Muscle layer of colon (tissue), 2 donors: ENCODE measurements around the gene AGR2.

Experiments
- H3K27ac ChIP-seq: one replicate; pipeline ENCODE4 v1.7.0; 2013; ENCODE audit warnings: low read depth, mild to moderate bottlenecking, low read length, moderate library complexity
- H3K27me3 ChIP-seq, 2 donors: one replicate each; pipeline ENCODE4 v1.7.0; 2013; ENCODE audit warnings: low read length in 2 of 2, mild to moderate bottlenecking in 2 of 2; ENCODE audit not compliant: insufficient read depth in 2 of 2, control insufficient read depth in 1 of 2
- H3K36me3 ChIP-seq: one replicate; pipeline ENCODE4 v1.7.0; 2013; ENCODE audit warnings: mild to moderate bottlenecking, low read length; ENCODE audit not compliant: insufficient read depth
- H3K4me1 ChIP-seq: one replicate; pipeline ENCODE4 v1.7.0; 2013; ENCODE audit warnings: mild to moderate bottlenecking, low read length; ENCODE audit not compliant: insufficient read depth
- H3K4me3 ChIP-seq, 2 donors: one replicate each; pipeline ENCODE4 v1.7.0; 2013; ENCODE audit warnings: low read length in 2 of 2, low read depth in 1 of 2, mild to moderate bottlenecking in 1 of 2, moderate library complexity in 1 of 2
- H3K9ac ChIP-seq: one replicate; pipeline ENCODE4 v1.7.0; 2013; ENCODE audit warnings: low read length
- H3K9me3 ChIP-seq: one replicate; pipeline ENCODE4 v1.7.0; 2013; ENCODE audit warnings: mild to moderate bottlenecking, low read length
- donor health status: abdominal sarcoma.
- donor health status: Adenocarcinoma of cecum.

AGR2 gene

GRCh38 chr7:16787127-16787526, 17.7 kb downstream of the AGR2 start:
- no peak overlapping the region for H3K4me3 ChIP-seq
- H3K27me3 ChIP-seq: no peaks in the 10 kb centered on the region
- no peaks in the 10 kb centered on the region for H3K36me3 ChIP-seq
- H3K27ac ChIP-seq: no peak overlapping the region
- no peaks in the 10 kb centered on the region for H3K9me3 ChIP-seq
- H3K9ac ChIP-seq: no peak overlapping the region
- H3K4me1 ChIP-seq: no peaks in the 10 kb centered on the region

- H3K9ac ChIP-seq: no peak overlapping the region
- H3K27me3 ChIP-seq: no peaks in the 10 kb centered on the region
- H3K4me1 ChIP-seq: no peaks in the 10 kb centered on the region
- no peak overlapping the region for H3K4me3 ChIP-seq
- no peaks in the 10 kb centered on the region for H3K9me3 ChIP-seq
- H3K36me3 ChIP-seq: no peaks in the 10 kb centered on the region
- no peak overlapping the region for H3K27ac ChIP-seq
These were observed 18.5 kb downstream of the AGR2 start for GRCh38 chr7:16786257-16786656.

GRCh38 chr7:16785846-16786245, 19.0 kb downstream of the AGR2 start:
- Histone ChIP-seq H3K27ac (no peak overlapping the region), H3K36me3 (no peaks in the 10 kb centered on the region), H3K4me3 (no peak overlapping the region), H3K9me3 (no peaks in the 10 kb centered on the region), H3K27me3 (no peaks in the 10 kb centered on the region), H3K4me1 (no peaks in the 10 kb centered on the region), H3K9ac (no peak overlapping the region)

GRCh38 chr7:16785321-16785720, 19.5 kb downstream of the AGR2 start:
- Histone ChIP-seq H3K27me3 (no peaks in the 10 kb centered on the region), H3K36me3 (no peaks in the 10 kb centered on the region), H3K9ac (no peak overlapping the region), H3K27ac (no peak overlapping the region), H3K4me1 (no peaks in the 10 kb centered on the region), H3K4me3 (no peak overlapping the region), H3K9me3 (no peaks in the 10 kb centered on the region)

- H3K9ac ChIP-seq: no peak overlapping the region
- no peaks in the 10 kb centered on the region for H3K27me3 ChIP-seq
- H3K4me1 ChIP-seq: no peaks in the 10 kb centered on the region
- H3K36me3 ChIP-seq: no peaks in the 10 kb centered on the region
- no peak overlapping the region for H3K27ac ChIP-seq
- H3K4me3 ChIP-seq: no peak overlapping the region
- H3K9me3 ChIP-seq: no peaks in the 10 kb centered on the region
These were observed 24.2 kb downstream of the AGR2 start for GRCh38 chr7:16780596-16780995.

- Histone ChIP-seq H3K27me3 (no peaks in the 10 kb centered on the region), H3K36me3 (no peaks in the 10 kb centered on the region), H3K27ac (no peak overlapping the region), H3K9ac (no peak overlapping the region), H3K4me3 (no peak overlapping the region), H3K9me3 (no peaks in the 10 kb centered on the region), H3K4me1 (no peaks in the 10 kb centered on the region)
These were observed 25.7 kb downstream of the AGR2 start for GRCh38 chr7:16779051-16779450.

- H3K4me3 ChIP-seq: no peak overlapping the region
- no peak overlapping the region for H3K9ac ChIP-seq
- H3K4me1 ChIP-seq: no peaks in the 10 kb centered on the region
- no peak overlapping the region for H3K27ac ChIP-seq
- H3K9me3 ChIP-seq: no peaks in the 10 kb centered on the region
- no peaks in the 10 kb centered on the region for H3K36me3 ChIP-seq
- H3K27me3 ChIP-seq: no peaks in the 10 kb centered on the region
These were observed 26.3 kb downstream of the AGR2 start for GRCh38 chr7:16778476-16778875.

GRCh38 chr7:16776053-16776452, 28.7 kb downstream of the AGR2 start:
- H3K9ac ChIP-seq: no peak overlapping the region
- no peak overlapping the region for H3K4me3 ChIP-seq
- no peak overlapping the region for H3K27ac ChIP-seq
- no peaks in the 10 kb centered on the region for H3K27me3 ChIP-seq
- H3K4me1 ChIP-seq: no peaks in the 10 kb centered on the region
- no peaks in the 10 kb centered on the region for H3K36me3 ChIP-seq
- no peaks in the 10 kb centered on the region for H3K9me3 ChIP-seq

GRCh38 chr7:16774986-16775385, 29.8 kb downstream of the AGR2 start:
- Histone ChIP-seq H3K9me3 (no peaks in the 10 kb centered on the region), H3K36me3 (no peaks in the 10 kb centered on the region), H3K9ac (no peak overlapping the region), H3K4me1 (no peaks in the 10 kb centered on the region), H3K4me3 (no peak overlapping the region), H3K27me3 (no peaks in the 10 kb centered on the region), H3K27ac (no peak overlapping the region)

- Histone ChIP-seq H3K27ac (no peak overlapping the region), H3K4me3 (no peak overlapping the region), H3K27me3 (no peaks in the 10 kb centered on the region), H3K36me3 (no peaks in the 10 kb centered on the region), H3K9me3 (no peaks in the 10 kb centered on the region), H3K9ac (no peak overlapping the region), H3K4me1 (no peaks in the 10 kb centered on the region)
These were observed 30.5 kb downstream of the AGR2 start for GRCh38 chr7:16774294-16774693.

- Histone ChIP-seq H3K27me3 (no peaks in the 10 kb centered on the region), H3K36me3 (no peaks in the 10 kb centered on the region), H3K27ac (no peak overlapping the region), H3K4me1 (no peaks in the 10 kb centered on the region), H3K9ac (no peak overlapping the region), H3K4me3 (no peak overlapping the region), H3K9me3 (no peaks in the 10 kb centered on the region)
These were observed 30.9 kb downstream of the AGR2 start for GRCh38 chr7:16773884-16774283.

- Histone ChIP-seq H3K4me1 (no peaks in the 10 kb centered on the region), H3K9ac (no peak overlapping the region), H3K27ac (no peak overlapping the region), H3K9me3 (no peaks in the 10 kb centered on the region), H3K27me3 (no peaks in the 10 kb centered on the region), H3K4me3 (no peak overlapping the region), H3K36me3 (no peaks in the 10 kb centered on the region)
These were observed 31.5 kb downstream of the AGR2 start for GRCh38 chr7:16773326-16773725.
